GM19395 (cell line): Measurements from ENCODE around the gene PRAMEF5.
"Not testable (repeated sequence)": the region's sequence is repeated elsewhere in the genome, so short reads cannot be mapped to it uniquely, and the experiment has no call there.

Experiments
- ATAC-seq: cut with Tn5 transposase; IDR thresholded peaks from one replicate; pipeline ENCODE4 v1.9.1; 2021; ENCODE audit warnings: mild to moderate bottlenecking, moderate library complexity; ENCODE audit not compliant: unreplicated experiment

The PRAMEF5 gene

DNA sequence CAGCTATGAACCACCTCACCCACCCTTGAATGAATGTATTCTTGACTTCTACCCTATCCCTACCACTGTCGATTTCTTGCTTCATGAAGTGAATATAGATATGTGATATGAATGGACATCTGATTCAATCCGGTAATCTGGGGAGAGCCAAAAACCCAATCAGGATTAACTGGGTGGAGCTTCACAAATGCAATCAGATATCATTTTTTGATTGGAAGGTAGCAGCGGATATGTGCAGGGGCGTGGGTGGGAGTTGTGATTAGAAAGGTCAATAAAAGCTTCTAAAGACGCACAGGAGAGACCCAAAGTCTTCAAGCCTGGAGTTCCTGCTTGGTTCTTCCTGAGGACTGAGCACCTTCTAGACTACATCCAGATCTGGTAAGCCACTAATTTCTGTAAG lies at the start of gene PRAMEF5:
Gene PRAMEF5, plus strand, starts transcription at position 301 of the 400 bp plus-strand sequence. CDS start 5,071 bp downstream, outside the sequence.
- ATAC-seq = not testable (repeated sequence)

DNA sequence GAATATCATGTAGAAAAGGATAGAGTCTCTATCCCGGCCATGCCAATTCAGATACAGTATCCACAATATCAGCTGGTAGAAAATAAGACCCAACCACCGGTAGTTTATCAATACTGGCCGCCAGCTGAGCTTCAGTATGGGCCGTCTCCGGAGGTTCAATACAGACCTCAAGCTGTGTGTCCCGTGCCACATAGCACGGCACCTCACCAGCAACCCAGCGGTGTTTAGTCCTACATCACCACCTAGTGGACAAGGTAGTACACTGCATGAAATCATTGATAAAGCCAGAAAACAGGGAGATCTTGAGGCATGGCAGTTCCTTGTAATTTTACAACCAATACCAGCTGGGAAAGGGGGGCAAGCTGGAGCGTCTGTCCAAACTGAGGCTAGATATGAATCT lies 45.3 kb upstream of the PRAMEF5 start:
- ATAC-seq = not testable (repeated sequence)

GRCh38 chr1:13216619-13217018 lies 37.4 kb upstream of the PRAMEF5 start:
- not testable (repeated sequence) for ATAC-seq

- not testable (repeated sequence) for ATAC-seq
Observed at GRCh38 chr1:13219203-13219602, 34.8 kb upstream of the PRAMEF5 start.

- ATAC-seq = not testable (repeated sequence)
Observed at GRCh38 chr1:13222788-13223187, 31.2 kb upstream of the PRAMEF5 start.

GRCh38 chr1:13224480-13225060 lies 29.4 kb upstream of the PRAMEF5 start:
- ATAC-seq = no peak

DNA sequence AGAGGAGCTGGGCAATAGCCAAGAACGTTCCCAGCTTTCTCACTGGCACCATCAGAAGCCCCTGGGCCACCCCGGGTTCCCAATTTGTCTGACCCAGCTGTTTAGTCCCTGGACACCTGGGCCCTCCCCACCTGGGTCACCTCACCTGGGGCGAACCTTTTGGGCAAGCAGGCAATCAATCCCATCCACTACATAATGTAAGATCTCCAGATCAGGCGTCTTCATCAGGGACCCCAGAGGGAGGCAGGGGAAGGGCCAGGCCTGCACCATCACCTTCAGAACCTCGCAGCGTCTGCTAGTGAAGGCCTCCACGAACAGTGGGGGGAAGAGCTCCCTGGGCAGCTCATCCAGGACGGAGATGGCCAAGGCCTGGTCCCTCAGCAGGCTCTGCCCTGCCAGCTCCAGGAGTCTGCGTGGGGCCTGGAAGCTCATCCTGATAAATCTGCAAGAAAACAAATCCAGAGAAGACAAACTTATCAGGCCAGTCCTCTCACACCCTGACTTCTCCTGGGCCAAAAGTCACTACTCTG lies 28.3 kb upstream of the PRAMEF5 start, which contains the start of gene PRAMEF18:
Gene PRAMEF18, minus strand, starts transcription at position 480 of the 530 bp plus-strand sequence. Its CDS starts 48 bp downstream, at position 432.
- ATAC-seq = not testable (repeated sequence)

DNA sequence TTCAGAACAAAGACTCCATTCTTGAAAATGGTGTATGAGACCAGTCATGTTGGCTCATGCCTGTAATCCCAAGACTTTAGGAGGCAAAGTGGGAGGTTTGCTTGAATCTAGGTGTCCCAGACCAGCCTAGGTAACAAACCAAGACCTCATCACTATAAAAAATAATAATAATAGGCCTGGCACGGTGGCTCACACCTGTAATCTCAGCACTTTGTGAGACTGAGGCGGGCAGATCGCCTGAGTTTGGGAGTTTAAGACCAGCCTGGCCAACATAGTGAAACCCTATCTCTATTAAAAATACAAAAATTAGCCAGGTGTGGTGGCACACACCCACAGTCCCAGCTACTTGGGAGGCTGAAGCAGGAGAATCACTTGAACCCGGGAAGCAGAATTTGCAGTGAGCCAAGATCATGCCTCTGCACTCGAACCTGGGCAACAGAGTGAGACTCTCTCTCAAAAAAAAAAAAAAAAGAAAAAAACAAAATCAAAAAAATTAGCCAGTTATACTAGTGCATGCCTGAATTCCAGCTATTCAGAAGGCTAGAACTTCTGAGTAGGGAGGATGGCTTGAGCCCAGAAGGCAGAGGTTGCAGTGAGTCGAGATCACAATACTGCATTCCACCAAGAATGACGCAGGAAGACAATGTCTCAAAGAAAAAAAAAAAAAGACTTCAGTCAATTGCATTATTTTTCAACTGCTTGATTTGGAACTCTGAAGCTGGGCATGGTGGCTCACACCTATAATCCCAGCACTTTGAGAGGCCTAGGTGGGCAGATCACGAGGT lies 26.5 kb upstream of the PRAMEF5 start:
- ATAC-seq = not testable (repeated sequence)

DNA sequence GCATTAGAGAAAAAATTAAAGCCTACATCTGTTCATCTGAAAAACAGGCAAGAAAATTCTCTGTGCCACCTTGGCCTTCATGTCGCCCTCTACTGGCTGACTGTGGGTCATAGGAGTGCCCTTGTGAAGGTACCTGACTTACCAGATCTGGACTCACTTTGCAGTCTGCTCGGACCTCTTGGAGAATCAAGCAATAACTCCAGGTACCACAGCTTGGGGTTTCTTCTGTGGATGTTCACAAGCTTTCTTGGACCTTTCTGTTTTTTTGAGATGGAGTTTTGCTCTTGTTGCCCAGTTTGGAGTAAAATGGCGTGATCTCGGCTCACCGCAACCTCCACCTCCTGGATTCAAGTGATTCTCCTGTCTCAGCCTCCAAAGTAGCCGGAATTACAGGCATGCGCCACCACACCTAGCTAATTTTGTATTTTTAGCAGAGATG lies 25.6 kb upstream of the PRAMEF5 start:
- no peak for ATAC-seq

DNA sequence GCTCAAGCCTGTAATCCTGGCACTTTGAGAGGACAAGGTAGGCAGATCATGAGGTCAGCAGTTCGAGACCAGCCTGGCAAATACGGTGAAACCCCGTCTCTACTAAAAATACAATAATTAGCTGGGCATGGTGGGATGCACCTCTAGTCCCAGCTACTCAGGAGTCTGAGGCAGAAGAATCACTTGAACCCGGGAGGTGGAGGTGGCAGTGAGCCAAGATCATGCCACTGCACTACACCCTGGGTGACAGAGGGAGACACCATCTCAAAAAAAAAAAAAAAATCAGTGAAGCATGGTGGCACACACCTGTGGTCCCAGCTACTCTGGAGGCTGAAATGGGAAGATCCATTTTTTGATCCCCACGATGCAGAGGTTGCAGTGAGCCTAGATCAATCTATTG lies 23.9 kb upstream of the PRAMEF5 start:
- ATAC-seq = not testable (repeated sequence)

DNA sequence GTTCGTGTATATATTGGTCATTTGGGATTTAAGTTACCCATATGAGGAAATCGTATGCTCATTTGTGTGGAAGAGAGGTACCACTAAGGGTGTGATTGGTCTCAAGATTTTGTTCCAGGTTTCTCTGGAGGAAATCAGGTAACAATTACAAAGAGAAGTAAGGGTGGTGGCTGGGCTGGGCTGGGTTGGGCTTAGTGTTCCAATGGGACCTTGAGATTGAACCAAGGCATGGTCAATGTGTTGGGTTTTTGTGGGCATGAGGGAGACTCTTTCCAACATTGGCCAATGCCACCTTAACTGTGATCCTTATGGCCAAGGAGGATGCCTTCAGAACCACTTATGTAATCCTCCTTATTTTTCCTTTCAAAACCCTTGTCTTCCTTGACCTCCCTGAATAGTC lies 23.4 kb upstream of the PRAMEF5 start:
- not testable (repeated sequence) for ATAC-seq

- not testable (repeated sequence) for ATAC-seq
Observed at GRCh38 chr1:13231061-13231750, 22.8 kb upstream of the PRAMEF5 start.

GRCh38 chr1:13232056-13232455 lies 21.9 kb upstream of the PRAMEF5 start:
- ATAC-seq = not testable (repeated sequence)

- ATAC-seq = not testable (repeated sequence)
Observed at GRCh38 chr1:13234057-13234456, 19.9 kb upstream of the PRAMEF5 start.

DNA sequence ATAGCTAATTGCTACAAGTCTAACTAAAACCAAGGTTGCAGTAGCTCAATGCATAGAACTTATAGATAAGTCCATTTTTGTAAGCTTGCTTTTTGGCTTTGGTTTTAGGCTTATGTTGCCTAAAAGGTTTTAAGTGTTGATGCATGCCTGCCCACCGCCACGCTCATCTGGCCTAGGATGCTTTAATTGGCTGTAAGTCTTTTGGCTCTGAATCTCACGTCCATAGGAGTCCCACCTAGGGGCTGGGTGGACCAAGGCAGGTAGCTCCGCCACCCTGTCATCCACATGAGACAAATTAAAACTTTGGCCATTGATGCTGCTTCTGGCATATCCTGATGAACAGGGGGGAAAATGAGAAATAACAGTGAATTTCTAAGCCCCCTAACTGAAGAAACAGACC lies 16.4 kb upstream of the PRAMEF5 start:
- ATAC-seq = not testable (repeated sequence)

GRCh38 chr1:13239633-13240032 lies 14.4 kb upstream of the PRAMEF5 start:
- ATAC-seq = not testable (repeated sequence)

DNA sequence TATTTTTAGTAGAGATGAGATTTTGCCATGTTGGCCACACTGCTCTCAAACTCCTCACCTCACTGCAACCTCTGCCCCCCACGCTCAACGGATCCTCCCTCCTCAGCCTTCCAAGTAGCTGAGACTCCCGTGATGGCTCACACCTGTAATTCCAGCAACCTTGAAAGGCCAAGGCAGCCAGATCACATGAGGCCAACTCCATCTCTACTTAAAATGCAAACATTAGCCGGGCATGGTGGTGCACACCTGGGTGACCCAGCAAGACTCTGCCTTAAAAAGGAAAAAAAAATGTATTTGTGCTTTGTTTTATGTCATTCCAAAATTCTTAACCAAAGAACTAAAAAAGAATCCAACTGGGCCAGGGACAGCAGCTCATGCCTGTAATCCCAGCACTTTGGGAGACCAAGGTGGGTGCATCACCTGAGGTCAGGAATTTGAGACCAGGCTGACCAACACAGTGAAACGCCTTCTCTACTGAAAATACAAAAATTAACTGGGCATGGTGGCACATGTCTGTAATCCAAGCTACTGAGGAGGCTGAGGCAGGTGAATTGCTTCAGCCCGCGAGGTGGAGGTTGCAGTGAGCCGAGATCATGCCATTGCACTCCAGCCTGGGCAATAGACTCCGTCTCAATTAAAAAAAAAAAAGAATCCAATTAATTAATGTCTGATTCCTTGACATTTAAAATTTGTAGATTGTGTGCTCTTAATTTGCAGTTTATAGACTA lies 10.3 kb upstream of the PRAMEF5 start:
- not testable (repeated sequence) for ATAC-seq

DNA sequence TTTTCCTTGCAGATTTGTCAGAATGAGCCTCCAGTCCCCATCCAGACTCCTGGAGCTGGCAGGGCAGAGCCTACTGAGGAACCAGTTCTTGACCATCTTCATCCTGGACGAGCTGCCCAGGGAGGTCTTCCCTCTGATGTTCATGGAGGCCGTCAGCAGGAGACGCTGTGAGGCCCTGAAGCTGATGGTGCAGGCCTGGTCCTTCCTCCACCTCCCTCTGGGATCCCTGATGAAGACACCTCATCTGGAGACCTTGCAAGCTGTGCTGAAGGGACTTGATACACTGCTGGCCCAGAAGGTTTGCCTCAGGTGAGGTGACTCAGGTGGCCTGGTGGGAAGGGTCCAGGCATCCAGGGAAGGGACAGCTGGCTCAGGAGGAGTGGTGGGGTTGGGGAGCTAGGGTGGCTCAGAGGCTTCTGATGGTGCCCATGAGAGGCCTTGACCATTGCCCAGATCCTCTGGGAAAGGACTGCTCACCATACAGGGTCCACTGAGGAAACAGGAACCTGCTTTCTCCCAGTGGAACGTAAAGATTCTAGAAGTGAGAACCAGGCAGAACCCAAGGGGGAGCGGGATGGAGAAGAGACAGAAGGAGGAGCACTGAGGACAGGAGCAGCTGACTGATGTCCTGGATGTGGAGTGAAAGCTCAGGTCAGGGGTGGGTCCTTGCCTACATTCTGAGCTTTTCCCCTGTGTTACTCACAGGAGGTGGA lies 8.0 kb upstream of the PRAMEF5 start:
- not testable (repeated sequence) for ATAC-seq

DNA sequence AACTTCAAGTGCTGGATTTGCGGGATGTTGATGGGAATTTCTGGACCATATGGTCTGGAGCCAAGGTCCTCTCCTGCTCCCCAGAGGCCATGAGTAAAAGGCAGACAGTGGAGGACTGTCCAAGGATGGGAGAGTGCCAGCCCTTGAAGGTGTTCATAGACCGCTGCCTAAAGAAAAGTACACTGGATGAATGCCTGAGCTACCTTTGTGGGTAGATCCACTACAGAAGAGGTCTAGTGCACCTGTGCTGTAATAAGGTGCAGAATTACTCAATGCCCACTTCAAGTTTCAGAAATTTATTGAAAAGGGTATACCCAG lies 7.5 kb upstream of the PRAMEF5 start:
- ATAC-seq = not testable (repeated sequence)

DNA sequence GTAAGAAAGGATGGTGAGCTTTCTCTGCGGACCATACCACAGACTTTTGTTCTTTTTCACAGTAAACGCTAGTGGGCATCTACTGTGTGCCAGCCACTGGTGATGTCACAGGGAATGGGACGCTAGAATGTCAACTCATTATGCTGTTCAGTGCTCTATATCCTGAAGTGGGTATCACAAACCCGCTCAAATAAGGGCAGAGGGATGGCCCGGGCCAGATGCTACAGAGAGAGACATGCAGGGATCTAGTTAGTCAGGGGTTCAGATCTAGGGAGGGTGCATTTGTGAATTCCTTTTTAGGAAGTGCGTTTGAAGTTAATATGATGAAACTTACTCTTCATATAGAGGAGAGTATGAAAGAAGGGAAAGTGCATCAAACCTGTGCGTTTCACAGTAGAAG lies 6.9 kb upstream of the PRAMEF5 start:
- not testable (repeated sequence) for ATAC-seq
